DMS53 treated with DMSO at 0.1 percent for 48 hours (cell line): ENCODE data around the gene GOLIM4.

ENCODE experiments used
- DNase-seq: peaks from one replicate; lab custom pipeline; 2025; ENCODE audit not compliant: unreplicated experiment; lab: John Stamatoyannopoulos, UW

Gene GOLIM4

DNA sequence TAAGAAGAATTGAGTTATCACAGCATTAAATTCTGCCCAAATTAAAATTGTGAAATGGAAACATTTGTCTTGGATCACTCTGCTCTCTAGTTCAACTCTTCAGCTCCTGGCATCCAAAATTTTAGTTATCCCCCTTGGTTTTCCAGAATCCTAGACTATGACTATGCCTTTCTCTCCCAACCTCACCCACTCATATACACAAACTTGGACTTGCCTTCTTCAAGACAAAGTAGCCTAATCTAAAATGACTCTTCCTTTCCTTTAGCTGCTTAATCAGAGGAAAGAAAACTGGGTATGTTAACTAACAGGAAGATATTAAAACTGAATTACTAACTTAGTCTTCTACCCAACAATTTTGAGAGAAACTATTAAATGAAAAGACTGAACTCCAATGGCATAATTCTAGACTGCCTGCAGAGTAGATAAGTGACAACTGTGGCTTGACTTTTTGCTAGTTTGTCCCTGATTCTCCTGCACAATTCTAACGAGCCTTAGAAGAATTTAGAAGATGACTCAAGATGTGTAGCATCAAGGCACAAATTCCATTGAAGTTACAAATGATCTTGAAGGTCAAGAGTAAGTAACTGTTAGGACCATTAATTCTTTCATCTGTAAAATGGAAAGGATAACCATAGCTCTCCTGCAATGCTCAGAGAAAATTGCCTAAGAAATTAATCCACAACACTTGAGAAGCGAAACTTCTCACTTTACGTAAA, 5.2 kb upstream of the GOLIM4 start:
- DNase-seq, result no peak

DNA sequence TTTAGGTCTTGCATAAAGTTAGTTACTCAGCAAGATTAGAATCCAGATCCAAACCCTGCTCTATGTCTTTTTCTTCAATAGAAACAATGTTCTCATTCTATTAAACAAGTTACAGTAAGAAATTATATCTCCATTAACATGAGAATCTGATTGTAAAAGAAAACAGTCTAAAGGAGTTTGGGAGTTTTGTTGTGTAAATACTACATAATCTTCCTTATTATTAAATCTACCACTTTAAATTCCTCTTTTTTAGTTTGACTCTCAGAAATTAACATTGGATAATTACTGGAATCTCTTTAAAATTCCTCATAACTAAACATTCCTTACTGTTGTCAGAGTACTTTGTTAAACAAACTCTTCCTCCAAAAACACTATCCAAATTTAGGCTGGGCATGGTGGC, 1.7 kb upstream of the GOLIM4 start:
- no peak for DNase-seq

- peak; percentile 69 for DNase-seq
Observed at GRCh38 chr3:168096210-168096652, 507 bp upstream of the GOLIM4 start.

GRCh38 chr3:168094877-168095610, 680 bp downstream of the GOLIM4 start:
- no peak for DNase-seq

- DNase-seq, result no peak
Observed at GRCh38 chr3:168094580-168094876, 1.2 kb downstream of the GOLIM4 start.

GRCh38 chr3:168093790-168094189, 1.9 kb downstream of the GOLIM4 start:
- no peak for DNase-seq

- DNase-seq, result no peak
Observed at GRCh38 chr3:168093229-168093628, 2.5 kb downstream of the GOLIM4 start.

DNA sequence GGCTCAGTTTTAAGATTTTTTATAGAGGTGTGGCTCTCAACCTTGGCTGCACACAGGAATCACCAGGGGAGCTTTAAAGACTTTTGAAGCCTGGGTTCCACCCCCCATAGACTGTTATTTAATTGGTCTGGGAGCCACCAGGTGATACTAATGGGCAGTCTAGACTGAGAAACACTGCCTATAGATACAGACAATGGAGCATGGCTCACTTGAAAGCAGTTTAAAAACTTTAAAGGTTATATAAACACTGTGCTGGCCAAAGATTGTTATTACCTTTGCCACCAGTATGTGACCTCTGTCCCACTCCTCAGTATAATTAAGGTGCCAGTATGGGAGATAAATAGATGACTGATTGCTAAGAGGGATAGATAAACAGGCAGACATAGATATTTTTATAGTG, 3.8 kb downstream of the GOLIM4 start:
- DNase-seq, result no peak

DNA sequence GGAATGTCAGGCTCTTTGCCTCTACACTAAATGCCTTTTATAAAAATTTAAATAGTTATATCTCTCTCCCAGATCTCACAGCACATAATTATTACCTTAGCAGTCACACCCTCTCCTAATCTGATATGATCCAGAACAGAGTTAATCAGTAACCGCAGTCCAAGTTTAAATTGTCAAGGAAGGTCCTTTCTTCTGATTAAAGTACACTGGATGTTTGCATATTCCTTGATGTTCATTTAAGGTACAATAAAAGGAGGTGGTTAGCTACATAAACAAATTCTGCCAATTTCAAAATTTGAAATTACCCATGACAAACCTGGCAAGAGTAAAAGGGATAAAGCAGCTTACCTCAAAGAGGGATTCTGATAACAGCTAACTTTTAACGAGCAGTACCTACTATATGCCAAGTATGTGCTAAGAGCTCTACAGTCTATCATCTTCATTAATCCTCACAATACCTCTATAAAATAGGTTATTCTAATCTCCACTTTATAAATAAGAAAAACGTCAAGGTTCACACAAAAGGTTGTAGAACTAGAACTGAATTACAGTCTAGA, 4.3 kb downstream of the GOLIM4 start:
- DNase-seq, result no peak

DNA sequence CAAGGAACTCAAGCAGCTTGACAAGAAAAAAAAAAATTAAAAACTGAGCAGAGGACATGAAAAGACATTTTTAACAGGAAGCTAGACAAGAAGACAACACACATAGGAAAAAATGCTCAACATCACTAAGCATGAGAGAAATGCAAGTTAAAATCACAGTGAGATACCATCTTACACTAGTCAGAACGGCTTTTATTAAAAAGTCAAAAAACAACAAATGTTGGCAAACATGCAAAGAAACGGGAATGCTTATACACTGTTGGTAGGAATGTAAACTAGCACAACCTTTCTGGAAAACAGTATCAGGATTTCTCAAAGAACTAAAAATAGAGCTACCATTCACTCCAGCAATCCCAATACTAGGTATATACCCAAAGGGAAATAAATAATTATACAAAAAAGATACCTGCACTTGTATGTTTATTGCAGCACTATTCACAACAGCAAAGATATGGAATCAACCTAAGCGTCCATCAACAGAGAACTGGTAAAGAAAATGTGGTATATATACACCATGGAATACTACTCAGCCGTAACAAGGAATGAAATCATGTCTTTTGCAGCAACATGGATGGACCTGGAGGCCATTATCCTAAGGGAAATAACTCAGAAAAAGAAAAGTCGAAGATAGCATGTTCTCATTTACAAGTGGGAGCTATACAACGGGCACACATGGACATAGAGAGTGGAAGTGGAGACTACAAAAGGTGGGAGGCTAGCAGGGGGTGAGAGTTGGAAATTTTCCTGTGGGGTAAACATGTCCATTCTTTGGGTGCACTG, 5.2 kb downstream of the GOLIM4 start:
- no peak for DNase-seq

DNA sequence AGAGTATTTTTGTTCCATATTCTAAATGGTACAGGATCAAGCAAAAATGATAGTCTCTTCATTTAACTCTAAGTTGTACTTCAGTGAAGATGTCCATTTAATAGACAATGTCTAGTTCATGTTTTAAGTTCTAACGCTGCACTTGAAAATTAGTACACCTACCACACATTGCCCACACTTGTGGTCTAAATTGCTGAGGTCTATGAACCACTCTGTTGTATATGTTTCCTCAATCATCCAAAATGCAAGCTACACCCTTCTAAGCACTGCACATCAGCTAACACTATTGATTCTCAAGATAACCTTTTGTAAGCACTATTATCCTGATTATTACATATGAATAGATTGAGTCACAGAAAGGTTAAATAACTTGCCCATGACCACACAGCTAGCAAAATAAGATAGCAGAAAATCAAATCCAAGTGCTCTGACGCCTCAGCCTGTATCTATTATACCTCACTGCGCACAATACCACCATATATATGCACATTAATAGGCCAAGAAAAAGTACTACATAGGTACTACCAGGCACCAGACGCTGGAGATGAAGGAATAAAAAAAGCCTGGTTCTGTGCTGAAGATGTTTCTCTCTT, 6.4 kb downstream of the GOLIM4 start:
- DNase-seq, result no peak

DNA sequence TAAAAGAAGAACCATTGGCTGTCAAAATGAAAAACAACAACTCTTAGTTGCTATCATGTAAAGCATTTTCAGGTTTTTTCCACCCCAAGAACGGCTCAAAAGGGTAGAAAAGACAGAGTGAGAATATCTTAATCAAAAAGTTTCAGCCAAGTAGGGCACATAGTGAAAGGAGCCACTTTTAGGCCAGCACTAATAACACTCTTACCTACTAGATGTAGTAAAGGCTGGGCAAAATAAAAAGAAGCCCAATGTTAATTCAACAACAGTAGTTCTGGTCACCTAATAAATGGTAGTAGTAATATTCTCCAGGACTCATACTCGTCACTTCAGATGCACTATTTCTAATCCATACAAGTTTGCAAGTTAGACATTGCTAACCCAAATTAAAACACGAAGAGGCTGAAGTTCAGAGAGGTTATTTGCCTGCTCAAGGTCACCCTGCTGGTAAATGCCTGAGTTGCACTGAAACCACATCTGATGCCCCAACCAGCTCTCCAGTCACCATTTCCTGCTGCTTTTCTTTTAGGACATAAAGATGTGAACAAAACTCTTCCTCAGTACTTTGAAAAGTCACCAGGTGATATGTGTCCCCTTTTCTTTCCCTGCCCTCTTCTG, 7.5 kb downstream of the GOLIM4 start:
- no peak for DNase-seq

- no peak for DNase-seq
Observed at GRCh38 chr3:168087539-168087938, 8.2 kb downstream of the GOLIM4 start.

GRCh38 chr3:168086541-168087260, 9.0 kb downstream of the GOLIM4 start:
- DNase-seq, result no peak

- no peak for DNase-seq
Observed at GRCh38 chr3:168085491-168086119, 10.1 kb downstream of the GOLIM4 start.

DNA sequence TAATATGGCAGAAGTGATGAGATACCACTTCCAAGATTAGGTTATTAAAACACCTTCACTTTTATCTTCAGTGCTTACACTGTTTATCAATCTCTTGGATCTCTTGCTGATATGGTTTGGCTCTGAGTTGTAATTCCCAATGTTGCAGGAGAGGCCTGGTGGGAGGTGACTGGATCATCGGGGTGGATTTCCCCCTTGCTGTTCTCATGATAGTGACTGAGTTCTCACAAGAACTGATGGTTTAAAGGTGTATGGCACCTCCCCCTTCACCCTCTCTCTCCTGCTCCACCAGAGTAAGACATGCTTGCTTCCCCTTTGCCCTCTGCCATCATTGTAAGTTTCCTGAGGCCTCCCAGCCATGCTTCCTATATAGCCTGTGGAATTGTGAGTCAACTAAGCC, 11.8 kb downstream of the GOLIM4 start:
- no peak for DNase-seq

- DNase-seq, result no peak
Observed at GRCh38 chr3:168081856-168082255, 13.9 kb downstream of the GOLIM4 start.

GRCh38 chr3:168081171-168081771, 14.5 kb downstream of the GOLIM4 start:
- no peak for DNase-seq

DNA sequence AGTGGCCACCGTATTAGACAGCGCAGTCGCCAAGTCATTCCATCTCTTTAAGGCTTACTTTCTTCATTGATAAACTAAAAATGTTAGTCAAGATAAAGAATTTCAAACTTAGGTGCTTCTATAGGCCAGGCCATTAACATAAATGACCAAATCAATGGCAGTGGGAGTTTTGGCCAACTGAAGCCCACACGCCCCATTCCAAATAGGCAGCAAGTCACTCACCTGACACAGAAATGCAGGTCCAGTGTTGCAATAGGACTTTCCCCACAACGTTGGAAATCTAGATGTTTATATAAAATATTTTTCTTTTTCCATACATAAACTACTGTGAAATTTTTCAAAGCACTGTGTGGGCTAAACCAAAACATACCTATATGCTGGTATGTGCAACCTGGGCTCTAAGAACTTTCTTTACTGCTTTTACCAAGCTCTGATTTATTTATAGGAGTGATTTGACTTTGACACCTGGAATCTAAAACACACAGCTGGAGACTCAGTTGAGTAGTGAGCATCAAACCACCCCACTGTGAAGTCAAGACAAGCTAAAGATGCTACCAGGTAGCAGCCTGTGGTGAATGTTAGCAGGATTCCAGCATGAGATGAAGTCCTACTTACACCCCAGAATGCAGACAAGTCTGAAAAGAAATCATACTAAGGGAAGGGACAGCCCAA, 15.1 kb downstream of the GOLIM4 start:
- DNase-seq, result no peak
